T-helper 17 cell (primary cell): Measurements from ENCODE around the gene FBXO3. TPM values are rescaled to one million over a fixed set of nuclear protein-coding genes. Genes with fewer than 3 reads are reported as not detected.

Experiments
- ATAC-seq: fragments of 150-1000 bp; cut with Tn5 transposase; 2 replicates; pipeline ENCODE4 v1.10.0; 2021; ENCODE audit warnings: mild to moderate bottlenecking, moderate library complexity
- DNase-seq, 3 donors: peaks; one replicate each; pipeline versions ENCODE4 v3.0.0 to v3.0.0-alpha.2; 2020 to 2021
- H3K9me3 ChIP-seq: one replicate; pipeline ENCODE4 v1.7.0; 2013; ENCODE audit warnings: low read length, mild to moderate bottlenecking; ENCODE audit not compliant: control insufficient read depth, poor library complexity, severe bottlenecking
- H3K27ac Mint-ChIP-seq: one replicate; pipeline ENCODE4 v1.8.0; 2022; ENCODE audit warnings: mild to moderate bottlenecking, moderate library complexity, mixed read lengths
- H3K27me3 Mint-ChIP-seq: one replicate; pipeline ENCODE4 v1.8.0; 2022; ENCODE audit warnings: mixed read lengths
- H3K36me3 Mint-ChIP-seq: one replicate; pipeline ENCODE4 v1.8.0; 2022; ENCODE audit warnings: low read depth, mixed read lengths
- H3K4me1 Mint-ChIP-seq: one replicate; pipeline ENCODE4 v1.8.0; 2022; ENCODE audit warnings: mild to moderate bottlenecking, mixed read lengths
- H3K4me3 Mint-ChIP-seq: one replicate; pipeline ENCODE4 v1.8.0; 2022; ENCODE audit warnings: mild to moderate bottlenecking, moderate library complexity, mixed read lengths
- total RNA-seq, 4 donors: library from RNA in 2 of 4; stranded (reverse) in 2 of 4; gene quantifications; one replicate each; pipeline ENCODE4 v1.2.3 and lab custom pipeline; 2022 to 2026

FBXO3 gene
- total RNA-seq, 2 donors from 2014 or later = 43.9 to 57.3 TPM

- DNase-seq (no peak), ATAC-seq (no peak)
- no peaks in the 10 kb centered on the region for H3K27me3 Mint-ChIP-seq
- H3K4me3 Mint-ChIP-seq = no peak overlapping the region
- H3K36me3 Mint-ChIP-seq = peaks cover 18% of the 10 kb centered on the region
- no peak overlapping the region for H3K27ac Mint-ChIP-seq
- H3K4me1 Mint-ChIP-seq = peaks cover 17% of the 10 kb centered on the region
- no peaks in the 10 kb centered on the region for H3K9me3 ChIP-seq
These were observed 12.8 kb downstream of the FBXO3 start for GRCh38 chr11:33761471-33761870.

- H3K27ac Mint-ChIP-seq = no peak overlapping the region
- DNase-seq = no peak
- no peak for ATAC-seq
- no peaks in the 10 kb centered on the region for H3K27me3 Mint-ChIP-seq
- H3K4me1 Mint-ChIP-seq = peaks cover 3% of the 10 kb centered on the region
- no peak overlapping the region for H3K4me3 Mint-ChIP-seq
- H3K36me3 Mint-ChIP-seq = peaks cover 4% of the 10 kb centered on the region
- H3K9me3 ChIP-seq = no peaks in the 10 kb centered on the region
These were observed 20.9 kb downstream of the FBXO3 start for GRCh38 chr11:33753304-33753967.

- H3K27ac Mint-ChIP-seq = no peak overlapping the region
These were observed 22.4 kb downstream of the FBXO3 start for GRCh38 chr11:33751878-33752277.

GRCh38 chr11:33747979-33748378, 26.3 kb downstream of the FBXO3 start:
- Mint-ChIP-seq H3K27ac (no peak overlapping the region), H3K36me3 (peaks cover 2% of the 10 kb centered on the region)
- no peak for ATAC-seq

More at GRCh38 chr11:33751878-33752277, 22.4 kb downstream of the FBXO3 start:
- Mint-ChIP-seq H3K36me3 (peaks cover 3% of the 10 kb centered on the region), H3K4me3 (no peak overlapping the region), H3K4me1 (peaks cover 3% of the 10 kb centered on the region), H3K27me3 (no peaks in the 10 kb centered on the region)
- H3K9me3 ChIP-seq = no peaks in the 10 kb centered on the region
- no peak for DNase-seq
- ATAC-seq = no peak

GRCh38 chr11:33743291-33743690, 31.0 kb downstream of the FBXO3 start:
- H3K27me3 Mint-ChIP-seq = no peaks in the 10 kb centered on the region
- DNase-seq (no peak), ATAC-seq (no peak)
- peak overlapping the region; percentile 14 for H3K27ac Mint-ChIP-seq
- no peak overlapping the region for H3K4me3 Mint-ChIP-seq
- peaks cover 4% of the 10 kb centered on the region for H3K36me3 Mint-ChIP-seq
- no peaks in the 10 kb centered on the region for H3K9me3 ChIP-seq
- H3K4me1 Mint-ChIP-seq = peaks cover 10% of the 10 kb centered on the region

More at GRCh38 chr11:33747979-33748378, 26.3 kb downstream of the FBXO3 start:
- Mint-ChIP-seq H3K27me3 (no peaks in the 10 kb centered on the region), H3K4me3 (no peak overlapping the region), H3K4me1 (peaks cover 3% of the 10 kb centered on the region)
- H3K9me3 ChIP-seq = no peaks in the 10 kb centered on the region
- no peak for DNase-seq

- DNase-seq (no peak), ATAC-seq (peak; percentile 72)
- peaks cover 4% of the 10 kb centered on the region for H3K36me3 Mint-ChIP-seq
- H3K4me1 Mint-ChIP-seq = peaks cover 13% of the 10 kb centered on the region
- H3K27ac Mint-ChIP-seq = peak overlapping the region; percentile 14
- H3K4me3 Mint-ChIP-seq = no peak overlapping the region
- H3K9me3 ChIP-seq = no peaks in the 10 kb centered on the region
- no peaks in the 10 kb centered on the region for H3K27me3 Mint-ChIP-seq
These were observed 32.0 kb downstream of the FBXO3 start for GRCh38 chr11:33742249-33742851.

GRCh38 chr11:33741806-33742205, 32.5 kb downstream of the FBXO3 start:
- no peak overlapping the region for H3K27ac Mint-ChIP-seq

GRCh38 chr11:33737362-33737821, 36.9 kb downstream of the FBXO3 start:
- no peak for ATAC-seq
- Mint-ChIP-seq H3K27me3 (no peaks in the 10 kb centered on the region), H3K4me3 (peak overlapping the region; percentile 91), H3K27ac (peak overlapping the region; percentile 92), H3K4me1 (peaks cover 35% of the 10 kb centered on the region), H3K36me3 (peaks cover 2% of the 10 kb centered on the region)
- DNase-seq = no peak
- H3K9me3 ChIP-seq = no peaks in the 10 kb centered on the region

More at GRCh38 chr11:33741806-33742205, 32.5 kb downstream of the FBXO3 start:
- H3K9me3 ChIP-seq = no peaks in the 10 kb centered on the region
- Mint-ChIP-seq H3K27me3 (no peaks in the 10 kb centered on the region), H3K4me3 (no peak overlapping the region), H3K36me3 (peaks cover 4% of the 10 kb centered on the region), H3K4me1 (peaks cover 16% of the 10 kb centered on the region)
- no peak for ATAC-seq
- DNase-seq = no peak

GRCh38 chr11:33736148-33736812, 38.0 kb downstream of the FBXO3 start, which contains the start of gene CD59:
Gene CD59, minus strand, starts transcription at chr11:33736423. Its CDS starts 13,978 bp downstream, at chr11:33722445.
- H3K9me3 ChIP-seq = no peaks in the 10 kb centered on the region
- peak within 1 kb of the TSS; percentile 91 for H3K4me3 Mint-ChIP-seq
- no peaks in the 10 kb centered on the region for H3K36me3 Mint-ChIP-seq
- H3K4me1 Mint-ChIP-seq = peaks cover 38% of the 10 kb centered on the region
- ATAC-seq (peak; percentile 79), DNase-seq (peak; percentile 76 to 92 (median 88))
- H3K27ac Mint-ChIP-seq = peak within 1 kb of the TSS; percentile 92
- H3K27me3 Mint-ChIP-seq = no peaks in the 10 kb centered on the region

- Mint-ChIP-seq H3K27ac (peak overlapping the region; percentile 92), H3K27me3 (no peaks in the 10 kb centered on the region), H3K4me3 (peak overlapping the region; percentile 91), H3K4me1 (peaks cover 40% of the 10 kb centered on the region), H3K36me3 (no peaks in the 10 kb centered on the region)
- peak; percentile 65 for ATAC-seq
- H3K9me3 ChIP-seq = no peaks in the 10 kb centered on the region
- peak; percentile 18 to 26 (median 25) for DNase-seq
These were observed 38.8 kb downstream of the FBXO3 start for GRCh38 chr11:33735271-33736147.

GRCh38 chr11:33734441-33735270, 39.7 kb downstream of the FBXO3 start:
- Mint-ChIP-seq H3K36me3 (no peaks in the 10 kb centered on the region), H3K27me3 (no peaks in the 10 kb centered on the region), H3K4me1 (peaks cover 40% of the 10 kb centered on the region), H3K4me3 (peak overlapping the region; percentile 91), H3K27ac (peak overlapping the region; percentile 92)
- ATAC-seq = no peak
- no peak for DNase-seq
- H3K9me3 ChIP-seq = no peaks in the 10 kb centered on the region

- Mint-ChIP-seq H3K36me3 (no peaks in the 10 kb centered on the region), H3K27ac (peak overlapping the region; percentile 92), H3K4me3 (peak overlapping the region; percentile 91), H3K4me1 (peaks cover 40% of the 10 kb centered on the region), H3K27me3 (no peaks in the 10 kb centered on the region)
- no peak for ATAC-seq
- DNase-seq = no peak
- H3K9me3 ChIP-seq = no peaks in the 10 kb centered on the region
These were observed 40.3 kb downstream of the FBXO3 start for GRCh38 chr11:33733980-33734379.
